Measurements from ENCODE around the gene PRKD1. TPM values are rescaled to one million over a fixed set of nuclear protein-coding genes. Genes with fewer than 3 reads are reported as not detected.
A peak's percentile ranks its signal among the peaks of the same experiment; 100 is the strongest.

Gene PRKD1
- total RNA-seq, 4 donors from 2014 or later: 27.4 to 30.9 (median 29.7) TPM

DNA sequence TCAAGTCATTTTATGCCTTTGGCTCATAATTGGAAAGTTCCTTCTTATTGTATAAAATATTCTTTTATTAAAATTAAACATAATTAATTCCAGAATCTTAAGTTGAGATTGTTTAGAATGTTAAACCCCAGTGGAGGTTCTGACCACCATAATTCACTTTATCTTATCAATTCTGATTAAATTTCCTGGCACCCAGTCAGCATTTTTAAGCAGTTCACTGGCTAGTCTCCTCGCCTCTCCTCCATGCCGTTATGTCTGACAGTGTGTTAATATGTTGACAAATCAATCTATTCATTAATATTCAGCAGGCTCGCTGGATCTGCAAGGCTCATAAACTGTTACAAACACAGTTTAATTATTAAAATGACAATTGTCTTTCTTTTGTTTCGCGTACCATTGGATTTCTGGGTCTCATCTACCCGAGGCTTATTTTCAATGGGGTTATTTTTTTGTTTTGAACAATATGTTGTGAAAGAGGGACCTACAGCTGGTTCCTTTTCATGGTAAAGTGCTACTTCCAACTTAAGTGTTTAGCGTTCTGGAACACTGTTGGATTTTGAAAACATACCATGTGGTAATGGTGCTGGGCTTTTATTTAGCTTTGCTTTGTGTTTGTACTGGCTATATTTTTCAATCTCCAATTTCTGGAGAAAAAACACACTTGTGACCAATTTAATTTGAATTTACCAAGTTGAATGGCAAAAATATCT is 339.7 kb downstream of the PRKD1 start:
- Histone ChIP-seq H3K4me1 (peaks cover 0 to 11% (median 0%) of the 10 kb centered on the region in 4 donors), H3K27ac (no peak overlapping the region), H3K27me3 (no peaks in the 10 kb centered on the region), H3K9me3 (no peaks in the 10 kb centered on the region), H3K4me3 (no peak overlapping the region), H3K36me3 (no peaks in the 10 kb centered on the region)
- no peak for TF ChIP-seq EP300 (IDR thresholded peaks at IDR 0.05)
- no peak for TF ChIP-seq POLR2A (IDR thresholded peaks at IDR 0.05)
- TF ChIP-seq, protein P1, sequence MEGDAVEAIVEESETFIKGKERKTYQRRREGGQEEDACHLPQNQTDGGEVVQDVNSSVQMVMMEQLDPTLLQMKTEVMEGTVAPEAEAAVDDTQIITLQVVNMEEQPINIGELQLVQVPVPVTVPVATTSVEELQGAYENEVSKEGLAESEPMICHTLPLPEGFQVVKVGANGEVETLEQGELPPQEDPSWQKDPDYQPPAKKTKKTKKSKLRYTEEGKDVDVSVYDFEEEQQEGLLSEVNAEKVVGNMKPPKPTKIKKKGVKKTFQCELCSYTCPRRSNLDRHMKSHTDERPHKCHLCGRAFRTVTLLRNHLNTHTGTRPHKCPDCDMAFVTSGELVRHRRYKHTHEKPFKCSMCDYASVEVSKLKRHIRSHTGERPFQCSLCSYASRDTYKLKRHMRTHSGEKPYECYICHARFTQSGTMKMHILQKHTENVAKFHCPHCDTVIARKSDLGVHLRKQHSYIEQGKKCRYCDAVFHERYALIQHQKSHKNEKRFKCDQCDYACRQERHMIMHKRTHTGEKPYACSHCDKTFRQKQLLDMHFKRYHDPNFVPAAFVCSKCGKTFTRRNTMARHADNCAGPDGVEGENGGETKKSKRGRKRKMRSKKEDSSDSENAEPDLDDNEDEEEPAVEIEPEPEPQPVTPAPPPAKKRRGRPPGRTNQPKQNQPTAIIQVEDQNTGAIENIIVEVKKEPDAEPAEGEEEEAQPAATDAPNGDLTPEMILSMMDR (IDR thresholded peaks at IDR 0.05): no peak
- DNase-seq (ENCODE audit: low spot score in 2 of 2): no peak
- WGBS, 2 donors: 85 to 89% methylated on average over 7 of the region's 7 CpGs

DNA sequence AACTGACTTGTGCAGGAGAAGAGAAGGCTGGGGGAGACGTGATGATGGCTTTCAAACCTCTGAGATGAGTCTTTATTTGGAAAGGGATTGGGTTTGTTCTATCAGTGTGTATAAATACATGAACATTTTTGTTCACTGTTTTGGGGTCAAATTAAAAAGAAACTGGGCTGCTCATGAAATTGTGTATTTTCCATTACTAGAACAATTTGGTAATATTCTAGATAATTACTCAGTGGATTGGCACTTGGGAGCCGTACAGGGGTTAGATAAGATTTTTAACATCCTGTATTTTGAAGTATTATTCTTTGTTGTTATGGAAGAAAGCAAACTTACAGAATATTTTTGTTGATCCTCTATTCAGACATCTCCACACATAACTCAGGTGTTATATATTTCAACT is 340.6 kb downstream of the PRKD1 start:
- H3K9me3 ChIP-seq: no peaks in the 10 kb centered on the region
- peaks cover 0 to 11% (median 0%) of the 10 kb centered on the region in 4 donors for H3K4me1 ChIP-seq
- WGBS, 2 donors: 65 to 68% methylated on average over 2 of the region's 2 CpGs
- H3K36me3 ChIP-seq: no peaks in the 10 kb centered on the region
- H3K27ac ChIP-seq: no peak overlapping the region
- TF ChIP-seq, protein P1 (IDR thresholded peaks at IDR 0.05): no peak
- TF ChIP-seq POLR2A (IDR thresholded peaks at IDR 0.05): no peak
- TF ChIP-seq EP300 (IDR thresholded peaks at IDR 0.05): no peak
- no peaks in the 10 kb centered on the region for H3K27me3 ChIP-seq
- no peak for DNase-seq (ENCODE audit: low spot score in 2 of 2)
- H3K4me3 ChIP-seq: no peak overlapping the region

DNA sequence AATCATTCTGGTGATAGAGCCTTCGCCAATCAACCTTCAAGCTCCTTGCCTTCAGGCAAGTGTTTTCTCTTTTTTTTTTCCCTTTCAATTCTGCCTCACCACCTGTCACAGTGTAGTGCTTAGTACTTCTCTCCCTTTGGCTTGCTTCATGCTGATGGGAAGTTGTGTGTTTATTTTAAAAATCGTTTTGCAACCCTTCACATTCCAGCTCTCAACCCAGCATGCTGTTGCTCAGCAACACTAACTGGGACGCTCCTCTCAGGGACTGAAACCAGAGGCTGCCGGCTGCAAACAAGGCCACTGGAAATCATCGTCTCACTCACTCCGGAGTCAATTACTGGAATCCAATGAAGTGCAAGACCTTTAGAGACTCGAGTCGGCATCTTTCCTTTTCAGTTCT is 342.7 kb downstream of the PRKD1 start:
- TF ChIP-seq EP300 (IDR thresholded peaks at IDR 0.05): peak in 1 of 2 donors; percentile 55
- TF ChIP-seq, protein P1 (IDR thresholded peaks at IDR 0.05): no peak
- no peak for TF ChIP-seq POLR2A (IDR thresholded peaks at IDR 0.05)
- no peaks in the 10 kb centered on the region for H3K36me3 ChIP-seq
- peaks cover 0 to 11% (median 0%) of the 10 kb centered on the region in 4 donors for H3K4me1 ChIP-seq
- H3K27ac ChIP-seq: peak overlapping the region in 1 of 4 donors; percentile 18
- no peaks in the 10 kb centered on the region for H3K27me3 ChIP-seq
- WGBS, 2 donors: 23 to 24% methylated on average over 8 of the region's 8 CpGs
- peak in 1 of 2 donors; percentile 51 for DNase-seq (ENCODE audit: low spot score in 2 of 2)
- no peak overlapping the region for H3K4me3 ChIP-seq
- H3K9me3 ChIP-seq: no peaks in the 10 kb centered on the region

DNA sequence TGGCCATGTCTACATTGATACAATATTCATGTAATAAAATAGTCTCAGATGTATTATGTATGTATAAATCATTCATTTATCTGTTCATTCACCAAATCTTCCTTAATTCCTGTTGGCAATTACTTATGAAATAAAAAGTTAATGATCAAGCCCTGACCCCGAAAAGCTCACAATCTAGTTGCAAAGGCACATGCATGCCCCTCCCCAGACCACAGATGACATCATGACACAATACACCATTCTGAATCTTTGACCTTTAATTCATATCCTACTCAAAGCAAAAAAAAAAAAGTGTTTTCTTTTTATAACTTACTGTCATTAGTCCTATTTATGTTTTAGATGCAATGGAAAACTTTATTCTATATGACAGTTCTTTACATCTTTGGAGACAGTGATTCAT is 346.9 kb downstream of the PRKD1 start:
- TF ChIP-seq, protein P1 (IDR thresholded peaks at IDR 0.05): no peak
- TF ChIP-seq EP300 (IDR thresholded peaks at IDR 0.05) (no peak), POLR2A (IDR thresholded peaks at IDR 0.05) (no peak)

DNA sequence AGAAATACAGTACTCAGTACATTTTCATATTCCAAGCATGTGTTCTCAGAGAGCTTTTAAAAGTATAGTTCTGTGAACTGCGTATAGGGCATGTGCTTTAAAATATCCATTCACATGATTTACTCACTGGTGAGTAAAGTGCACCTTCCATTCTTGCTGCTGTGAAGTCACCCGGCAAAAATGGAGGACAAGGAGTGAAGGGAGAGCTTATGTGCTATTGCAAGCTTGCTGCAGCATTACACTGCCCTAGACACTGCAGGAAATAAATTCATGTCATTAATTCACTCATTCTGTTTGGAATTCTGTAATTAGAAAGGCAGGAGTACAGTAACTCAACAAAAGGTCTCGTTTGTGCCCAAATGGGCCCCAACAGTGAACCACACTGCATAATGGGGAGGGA is 347.8 kb downstream of the PRKD1 start:
- WGBS, 2 donors: 89 to 93% methylated on average over 3 of the region's 3 CpGs
- no peak for DNase-seq (ENCODE audit: low spot score in 2 of 2)
- TF ChIP-seq, protein P1 (IDR thresholded peaks at IDR 0.05): no peak
- no peak for TF ChIP-seq POLR2A (IDR thresholded peaks at IDR 0.05)
- no peak for TF ChIP-seq EP300 (IDR thresholded peaks at IDR 0.05)
- H3K27ac ChIP-seq: no peak overlapping the region
- H3K4me1 ChIP-seq: peaks cover 0 to 3% (median 0%) of the 10 kb centered on the region in 4 donors
- no peaks in the 10 kb centered on the region for H3K27me3 ChIP-seq
- no peak overlapping the region for H3K4me3 ChIP-seq
- H3K9me3 ChIP-seq: no peaks in the 10 kb centered on the region
- H3K36me3 ChIP-seq: peaks cover 0 to 6% (median 0%) of the 10 kb centered on the region in 3 donors

More for the DNA sequence above, 346.9 kb downstream of the PRKD1 start:
- DNase-seq (ENCODE audit: low spot score in 2 of 2): no peak
- Histone ChIP-seq H3K27me3 (no peaks in the 10 kb centered on the region), H3K27ac (no peak overlapping the region), H3K9me3 (no peaks in the 10 kb centered on the region), H3K4me1 (peaks cover 0 to 10% (median 0%) of the 10 kb centered on the region in 4 donors), H3K4me3 (no peak overlapping the region), H3K36me3 (peaks cover 0 to 6% (median 0%) of the 10 kb centered on the region in 3 donors)
- WGBS, 2 donors: 91 to 92% methylated on average over 1 of the region's 1 CpG

Data from tibial nerve (tissue), 4 donors.